ENCODE measurements around the gene ARHGAP15.

The ARHGAP15 gene

GRCh38 chr2:143694335-143694734 lies 565.1 kb downstream of the ARHGAP15 start:
- H3K9me3 Mint-ChIP-seq, result no peaks in the 10 kb centered on the region
- ATAC-seq (ENCODE audit: low read depth) (no peak), DNase-seq (ENCODE audit: low spot score in 2 of 2) (no peak)
- peaks cover 13% of the 10 kb centered on the region for H3K36me3 Mint-ChIP-seq
- H3K4me1 Mint-ChIP-seq, result peaks cover 8% of the 10 kb centered on the region
- H3K4me3 Mint-ChIP-seq, result no peak overlapping the region
- H3K27ac Mint-ChIP-seq, result no peak overlapping the region
- H3K27me3 Mint-ChIP-seq, result no peaks in the 10 kb centered on the region

- ATAC-seq (ENCODE audit: low read depth), result no peak
- H3K27me3 Mint-ChIP-seq, result no peaks in the 10 kb centered on the region
- no peak overlapping the region for H3K4me3 Mint-ChIP-seq
- H3K36me3 Mint-ChIP-seq, result peaks cover 8% of the 10 kb centered on the region
- no peak overlapping the region for H3K27ac Mint-ChIP-seq
- no peak for DNase-seq (ENCODE audit: low spot score in 2 of 2)
- H3K9me3 Mint-ChIP-seq, result no peaks in the 10 kb centered on the region
- peaks cover 8% of the 10 kb centered on the region for H3K4me1 Mint-ChIP-seq
These were observed 567.4 kb downstream of the ARHGAP15 start for GRCh38 chr2:143696651-143697050.

DNA sequence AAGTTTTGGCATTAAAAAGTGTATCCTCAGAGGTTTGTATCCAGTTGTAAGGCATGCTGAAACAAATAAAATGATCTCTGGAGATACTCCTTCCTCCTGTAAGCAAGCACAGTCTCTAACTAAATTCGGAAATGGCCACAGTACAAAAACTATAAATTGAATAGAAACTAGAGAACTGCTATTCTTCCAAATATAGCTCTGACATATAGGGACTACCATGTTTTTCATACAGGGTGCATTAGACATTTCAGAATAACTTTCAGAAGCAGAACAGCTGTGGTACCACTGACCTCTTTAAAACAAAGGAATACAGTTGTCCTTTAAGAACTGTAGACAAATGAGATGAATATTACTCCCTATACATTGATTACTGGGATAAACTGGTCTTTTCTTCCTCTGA lies 568.5 kb downstream of the ARHGAP15 start:
- Mint-ChIP-seq H3K4me1 (peaks cover 8% of the 10 kb centered on the region), H3K4me3 (no peak overlapping the region)

GRCh38 chr2:143698352-143698751 lies 569.1 kb downstream of the ARHGAP15 start:
- H3K27me3 Mint-ChIP-seq, result no peaks in the 10 kb centered on the region
- no peak overlapping the region for H3K27ac Mint-ChIP-seq
- H3K36me3 Mint-ChIP-seq, result peaks cover 10% of the 10 kb centered on the region
- H3K4me3 Mint-ChIP-seq, result no peak overlapping the region
- peaks cover 5% of the 10 kb centered on the region for H3K4me1 Mint-ChIP-seq
- no peak for ATAC-seq (ENCODE audit: low read depth)
- no peaks in the 10 kb centered on the region for H3K9me3 Mint-ChIP-seq
- DNase-seq (ENCODE audit: low spot score in 2 of 2), result no peak

More for the DNA sequence above, 568.5 kb downstream of the ARHGAP15 start:
- DNase-seq (ENCODE audit: low spot score in 2 of 2) (no peak), ATAC-seq (ENCODE audit: low read depth) (no peak)
- Mint-ChIP-seq H3K36me3 (peaks cover 5% of the 10 kb centered on the region), H3K27me3 (no peaks in the 10 kb centered on the region), H3K27ac (no peak overlapping the region), H3K9me3 (no peaks in the 10 kb centered on the region)

DNA sequence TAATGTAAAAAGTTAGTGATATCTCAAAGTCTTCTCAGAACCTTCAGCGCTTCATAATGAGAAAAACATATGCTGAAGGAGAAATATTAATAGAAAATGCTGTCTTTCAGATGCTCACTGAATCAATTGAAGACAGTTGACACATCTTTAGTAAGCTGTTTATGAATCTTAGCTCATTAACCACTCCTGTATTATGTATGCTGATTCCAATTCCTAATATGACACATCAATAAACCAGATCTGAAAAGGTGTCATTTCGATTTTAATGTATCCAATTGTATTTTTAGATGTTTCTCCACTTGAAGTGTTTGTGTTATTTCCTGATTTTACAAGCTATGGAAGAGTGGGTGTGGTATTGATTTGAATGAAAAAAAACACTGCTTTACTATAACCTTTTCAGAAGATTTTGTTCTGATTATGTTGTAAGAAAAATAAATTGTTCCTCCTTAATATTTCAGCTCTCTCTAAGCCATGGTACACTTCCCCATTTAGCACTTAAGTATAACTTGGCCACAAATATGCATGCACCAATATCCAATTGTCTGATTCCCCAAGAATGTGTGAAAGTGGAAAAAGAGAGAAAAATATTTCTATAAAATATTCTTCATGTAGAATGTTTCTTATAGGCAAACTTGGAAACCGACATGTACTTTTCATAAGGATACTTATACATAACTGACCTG lies 569.8 kb downstream of the ARHGAP15 start:
- no peak for ATAC-seq (ENCODE audit: low read depth)

GRCh38 chr2:143700865-143701264 lies 571.6 kb downstream of the ARHGAP15 start:
- Mint-ChIP-seq H3K27me3 (no peaks in the 10 kb centered on the region), H3K27ac (peak overlapping the region; percentile 54), H3K9me3 (peaks cover 2% of the 10 kb centered on the region), H3K4me3 (no peak overlapping the region), H3K4me1 (peaks cover 9% of the 10 kb centered on the region), H3K36me3 (peaks cover 30% of the 10 kb centered on the region)
- ATAC-seq (ENCODE audit: low read depth) (no peak), DNase-seq (ENCODE audit: low spot score in 2 of 2) (no peak)

More for the DNA sequence above, 569.8 kb downstream of the ARHGAP15 start:
- Mint-ChIP-seq H3K4me3 (no peak overlapping the region), H3K4me1 (peaks cover 6% of the 10 kb centered on the region), H3K9me3 (peaks cover under 1% of the 10 kb centered on the region), H3K27ac (no peak overlapping the region), H3K36me3 (peaks cover 17% of the 10 kb centered on the region), H3K27me3 (no peaks in the 10 kb centered on the region)
- no peak for DNase-seq (ENCODE audit: low spot score in 2 of 2)

GRCh38 chr2:143701785-143702184 lies 572.6 kb downstream of the ARHGAP15 start:
- peaks cover 9% of the 10 kb centered on the region for H3K4me1 Mint-ChIP-seq
- no peak for DNase-seq (ENCODE audit: low spot score in 2 of 2)

GRCh38 chr2:143702931-143703330 lies 573.7 kb downstream of the ARHGAP15 start:
- Mint-ChIP-seq H3K27ac (no peak overlapping the region), H3K36me3 (peaks cover 43% of the 10 kb centered on the region), H3K4me1 (peaks cover 4% of the 10 kb centered on the region), H3K4me3 (no peak overlapping the region), H3K27me3 (no peaks in the 10 kb centered on the region), H3K9me3 (peaks cover 2% of the 10 kb centered on the region)
- no peak for DNase-seq (ENCODE audit: low spot score in 2 of 2)
- ATAC-seq (ENCODE audit: low read depth), result no peak

More at GRCh38 chr2:143701785-143702184, 572.6 kb downstream of the ARHGAP15 start:
- Mint-ChIP-seq H3K27me3 (no peaks in the 10 kb centered on the region), H3K36me3 (peaks cover 32% of the 10 kb centered on the region), H3K27ac (no peak overlapping the region), H3K9me3 (peaks cover 2% of the 10 kb centered on the region), H3K4me3 (no peak overlapping the region)
- ATAC-seq (ENCODE audit: low read depth), result no peak

GRCh38 chr2:143704451-143705106 lies 575.4 kb downstream of the ARHGAP15 start:
- Mint-ChIP-seq H3K4me3 (no peak overlapping the region), H3K9me3 (peaks cover 2% of the 10 kb centered on the region), H3K36me3 (peaks cover 49% of the 10 kb centered on the region), H3K4me1 (peaks cover 4% of the 10 kb centered on the region), H3K27ac (peak overlapping the region; percentile 4), H3K27me3 (no peaks in the 10 kb centered on the region)
- ATAC-seq (ENCODE audit: low read depth) (no peak), DNase-seq (ENCODE audit: low spot score in 2 of 2) (no peak)

- Mint-ChIP-seq H3K4me3 (no peak overlapping the region), H3K27me3 (no peaks in the 10 kb centered on the region), H3K36me3 (peaks cover 54% of the 10 kb centered on the region), H3K27ac (peak overlapping the region; percentile 46), H3K4me1 (peaks cover 4% of the 10 kb centered on the region), H3K9me3 (peaks cover 4% of the 10 kb centered on the region)
- ATAC-seq (ENCODE audit: low read depth), result no peak
- no peak for DNase-seq (ENCODE audit: low spot score in 2 of 2)
These were observed 576.0 kb downstream of the ARHGAP15 start for GRCh38 chr2:143705108-143705707.

GRCh38 chr2:143706354-143706753 lies 577.1 kb downstream of the ARHGAP15 start:
- Mint-ChIP-seq H3K9me3 (peaks cover 5% of the 10 kb centered on the region), H3K4me1 (peaks cover 4% of the 10 kb centered on the region), H3K27ac (no peak overlapping the region), H3K36me3 (peaks cover 61% of the 10 kb centered on the region), H3K4me3 (no peak overlapping the region), H3K27me3 (no peaks in the 10 kb centered on the region)
- DNase-seq (ENCODE audit: low spot score in 2 of 2) (no peak), ATAC-seq (ENCODE audit: low read depth) (no peak)

GRCh38 chr2:143708682-143709081 lies 579.5 kb downstream of the ARHGAP15 start:
- Mint-ChIP-seq H3K27me3 (no peaks in the 10 kb centered on the region), H3K36me3 (peaks cover 72% of the 10 kb centered on the region), H3K4me1 (peaks cover 9% of the 10 kb centered on the region), H3K4me3 (no peak overlapping the region), H3K9me3 (peaks cover 9% of the 10 kb centered on the region), H3K27ac (no peak overlapping the region)
- ATAC-seq (ENCODE audit: low read depth) (no peak), DNase-seq (ENCODE audit: low spot score in 2 of 2) (no peak)

GRCh38 chr2:143710196-143710595 lies 581.0 kb downstream of the ARHGAP15 start:
- ATAC-seq (ENCODE audit: low read depth) (no peak), DNase-seq (ENCODE audit: low spot score in 2 of 2) (no peak)
- H3K27ac Mint-ChIP-seq, result no peak overlapping the region
- H3K36me3 Mint-ChIP-seq, result peaks cover 64% of the 10 kb centered on the region
- peaks cover 5% of the 10 kb centered on the region for H3K4me1 Mint-ChIP-seq
- peaks cover 7% of the 10 kb centered on the region for H3K9me3 Mint-ChIP-seq
- no peaks in the 10 kb centered on the region for H3K27me3 Mint-ChIP-seq
- no peak overlapping the region for H3K4me3 Mint-ChIP-seq

GRCh38 chr2:143710879-143711278 lies 581.7 kb downstream of the ARHGAP15 start:
- Mint-ChIP-seq H3K27ac (no peak overlapping the region), H3K4me1 (peaks cover 5% of the 10 kb centered on the region), H3K9me3 (peaks cover 7% of the 10 kb centered on the region), H3K27me3 (no peaks in the 10 kb centered on the region), H3K36me3 (peaks cover 65% of the 10 kb centered on the region), H3K4me3 (no peak overlapping the region)
- DNase-seq (ENCODE audit: low spot score in 2 of 2), result no peak
- no peak for ATAC-seq (ENCODE audit: low read depth)
